Kidney tubule cell (primary cell): ENCODE measurements around the gene TRAF5.
"Not testable (repeated sequence)": the region's sequence is repeated elsewhere in the genome, so short reads cannot be mapped to it uniquely, and the experiment has no call there.

Experiments used
- DNase-seq: peaks from one replicate; pipeline ENCODE4 v3.0.0-alpha.2; 2018; ENCODE audit warnings: low spot score

Gene TRAF5

DNA sequence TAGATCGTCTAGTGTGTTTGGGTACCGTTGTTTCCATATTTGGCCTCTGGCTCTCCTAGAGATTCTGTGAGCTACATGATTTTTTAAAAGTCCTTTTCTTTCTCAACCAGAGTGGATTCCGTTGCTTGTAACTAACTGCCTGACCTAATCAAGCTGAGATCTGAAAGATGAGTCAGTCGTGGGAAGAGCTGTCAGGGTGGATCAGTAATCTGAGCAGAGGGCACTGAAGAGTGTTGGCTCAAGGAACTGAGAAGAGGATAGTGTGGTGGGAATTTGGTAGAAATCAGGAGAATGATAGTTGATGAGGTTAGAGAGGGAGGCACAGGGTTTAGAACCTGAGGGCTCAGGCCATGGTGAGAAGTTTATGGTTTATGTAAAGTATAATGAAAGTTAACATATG lies 52.2 kb downstream of the TRAF5 start:
- DNase-seq = peak; percentile 65

DNA sequence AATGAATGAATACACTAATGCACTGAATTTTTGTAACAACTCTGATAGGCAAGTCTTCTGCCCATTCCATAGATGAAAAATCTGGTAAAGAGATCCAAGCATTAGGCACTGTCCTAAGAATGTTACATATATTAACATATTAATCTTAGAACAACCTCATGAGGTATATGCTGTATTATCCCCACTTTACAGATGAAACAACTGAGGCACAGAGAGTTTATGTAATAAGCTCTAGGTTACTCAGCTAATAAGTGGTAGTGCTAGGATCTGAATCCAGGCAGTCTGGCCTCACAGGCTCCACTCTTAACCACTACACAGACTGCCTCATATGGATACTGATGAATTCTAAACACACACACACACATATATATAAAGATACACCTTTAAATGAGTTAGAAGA lies 52.8 kb downstream of the TRAF5 start:
- DNase-seq = no peak

DNA sequence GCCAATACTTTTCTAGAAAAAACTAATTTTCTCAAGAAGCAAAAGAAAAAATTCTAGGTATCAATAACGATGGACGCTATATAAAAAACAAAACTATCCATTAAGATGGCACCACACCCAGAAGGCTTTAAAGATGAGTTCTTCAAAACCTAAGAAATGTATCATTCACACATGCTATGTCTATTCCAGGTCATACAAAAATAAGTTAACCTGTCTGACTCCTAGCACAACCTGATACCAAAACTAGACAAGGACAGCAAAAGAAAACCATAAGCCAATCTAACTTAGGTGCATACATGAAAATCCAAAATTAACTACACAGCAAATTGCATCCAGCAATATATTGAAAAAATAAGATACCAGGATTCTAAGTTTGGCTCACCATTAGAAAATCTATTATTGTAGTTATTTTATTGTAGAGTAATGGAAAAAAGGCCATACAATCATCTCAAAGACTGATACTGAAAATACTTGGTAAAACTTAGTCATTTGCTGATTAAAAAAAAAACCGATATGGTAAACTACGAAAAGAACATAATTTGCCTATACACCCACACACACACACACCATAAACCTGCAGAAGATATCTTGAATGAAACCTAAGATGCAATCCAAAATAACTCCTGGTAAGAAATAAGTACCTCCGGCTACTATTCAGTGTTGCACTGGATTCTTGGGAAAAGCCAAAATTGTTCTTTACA lies 55.0 kb downstream of the TRAF5 start:
- no peak for DNase-seq

DNA sequence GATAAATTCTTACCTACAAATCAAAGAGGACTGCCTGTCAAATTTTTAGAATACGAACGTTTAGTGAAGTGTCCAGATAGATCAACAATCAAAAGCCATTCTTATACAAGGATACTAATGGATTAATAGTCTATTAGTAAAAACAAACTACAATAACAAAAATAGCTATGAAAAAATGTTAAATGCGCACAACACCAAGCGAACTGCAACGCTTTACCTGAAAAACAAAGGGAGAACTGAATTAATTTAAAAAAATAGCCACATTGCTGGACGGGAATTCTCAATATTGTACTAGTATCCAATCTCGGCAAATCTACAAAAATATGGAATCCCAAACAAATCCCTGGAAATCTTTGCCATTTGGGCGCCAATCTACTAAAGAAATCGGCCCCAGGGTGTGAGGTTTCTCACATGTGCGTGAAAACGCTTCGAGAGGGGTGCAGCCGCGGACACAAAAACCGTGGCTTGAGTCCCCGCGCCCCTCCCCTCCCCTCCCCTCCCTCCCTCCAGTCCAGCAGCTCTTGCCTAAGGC lies 55.6 kb downstream of the TRAF5 start:
- DNase-seq = no peak

DNA sequence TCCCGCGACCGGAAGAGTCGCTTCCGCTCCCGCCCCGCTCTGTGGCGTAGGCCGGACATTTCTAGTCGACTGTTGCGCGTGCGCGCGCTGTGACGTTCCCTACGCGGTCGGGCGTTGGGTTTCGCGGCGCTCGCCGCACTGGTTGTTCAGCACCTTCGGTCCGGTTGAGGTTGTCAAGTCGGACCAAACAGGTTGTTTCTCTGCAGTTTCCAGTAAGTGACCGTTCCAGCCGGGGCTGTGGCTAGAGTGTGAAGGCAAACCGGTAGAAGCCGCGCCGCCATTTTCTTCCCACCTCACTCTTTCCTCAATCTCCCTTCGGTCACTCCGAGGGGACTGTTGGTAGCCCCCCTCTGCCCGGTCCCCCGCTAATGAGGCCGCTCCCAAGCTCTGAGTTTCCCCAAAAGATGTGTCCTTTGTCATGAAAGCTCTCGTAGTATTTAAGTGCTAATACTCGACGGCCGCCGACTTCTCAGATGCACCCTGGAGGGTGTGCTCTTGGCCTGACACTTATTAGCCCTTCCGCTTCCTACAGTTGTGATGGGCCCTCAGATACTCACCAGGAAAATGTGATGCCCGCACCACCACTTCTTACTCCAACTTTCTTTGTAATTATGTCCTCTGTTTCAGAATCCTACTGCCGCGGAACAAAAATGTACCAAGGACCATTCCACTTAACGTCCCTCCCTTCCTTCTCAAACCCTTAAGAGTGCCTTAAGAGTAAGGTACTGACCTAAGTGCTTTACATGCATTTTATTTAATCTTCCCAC lies 56.3 kb downstream of the TRAF5 start:
- peak; percentile 92 for DNase-seq

DNA sequence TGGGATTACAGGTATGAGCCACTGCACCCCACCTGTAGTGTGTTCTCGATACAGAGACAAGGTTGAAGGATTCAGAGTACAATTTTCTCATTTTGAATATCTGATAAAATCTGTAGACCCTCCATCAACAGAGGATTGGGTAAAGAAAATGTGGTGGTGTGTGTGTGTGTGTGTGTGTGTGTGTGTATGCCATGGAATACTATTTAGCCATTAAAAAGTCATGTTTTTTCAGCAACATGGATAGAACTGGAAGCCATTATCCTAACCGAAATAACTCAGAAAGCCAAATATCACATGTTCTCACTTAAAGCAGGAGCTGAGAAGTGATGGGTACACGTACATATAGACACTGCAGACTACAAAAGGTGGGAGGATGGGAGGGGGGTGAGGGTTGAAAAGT lies 57.9 kb downstream of the TRAF5 start:
- no peak for DNase-seq

DNA sequence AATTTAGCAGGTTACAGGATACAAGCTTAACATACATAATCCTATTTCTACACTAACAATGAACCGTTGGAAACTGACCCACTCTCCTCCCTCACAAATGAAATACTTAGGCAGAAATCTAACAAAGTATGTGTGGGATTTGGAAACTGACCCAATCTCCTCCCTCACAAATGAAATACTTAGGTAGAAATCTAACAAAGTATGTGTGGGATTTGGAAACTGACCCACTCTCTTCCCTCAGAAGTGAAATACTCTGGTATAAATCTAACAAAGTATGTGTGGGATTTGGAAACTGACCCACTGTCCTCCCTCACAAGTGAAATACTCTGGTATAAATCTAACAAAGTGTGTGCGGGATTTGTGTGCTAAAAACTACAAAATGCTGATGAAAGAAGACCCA lies 60.3 kb downstream of the TRAF5 start:
- no peak for DNase-seq

DNA sequence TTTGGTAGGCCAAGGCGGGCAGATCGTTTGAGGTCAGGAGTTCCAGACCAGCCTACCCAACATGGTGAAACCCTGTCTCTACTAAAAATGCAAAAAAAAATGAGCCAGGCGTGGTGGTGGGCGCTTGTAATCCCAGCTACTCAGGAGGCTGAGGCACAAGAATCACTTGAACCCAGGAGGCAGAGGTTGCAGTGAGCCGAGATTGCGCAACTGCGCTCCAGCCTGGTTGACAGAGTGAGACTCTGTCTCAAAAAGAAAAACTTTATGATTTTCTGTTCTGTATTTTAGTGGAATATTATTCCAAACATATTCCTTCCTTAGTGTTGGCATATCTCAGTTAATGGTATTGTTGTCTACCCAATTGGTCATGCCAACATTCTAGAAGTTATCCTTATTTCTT lies 64.2 kb downstream of the TRAF5 start:
- not testable (repeated sequence) for DNase-seq

DNA sequence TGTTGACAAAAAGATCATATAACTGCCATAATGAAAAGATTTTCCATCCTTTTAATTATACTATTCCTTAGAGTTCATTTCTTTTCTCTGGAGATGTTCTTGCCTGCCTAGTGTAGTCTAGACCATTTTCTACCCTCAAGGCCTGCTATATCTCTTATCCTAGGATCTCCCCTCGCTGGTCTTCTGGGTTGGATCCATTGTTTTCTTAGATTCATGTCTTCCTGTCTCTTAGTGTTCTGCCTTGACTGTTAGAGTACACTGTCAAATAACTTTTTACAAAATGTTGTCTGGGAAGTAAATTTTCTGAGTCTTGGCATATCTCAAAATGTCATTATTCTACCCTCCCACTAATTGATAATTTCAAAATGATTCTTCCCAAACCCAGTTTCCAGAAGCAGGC lies 66.6 kb downstream of the TRAF5 start:
- no peak for DNase-seq

DNA sequence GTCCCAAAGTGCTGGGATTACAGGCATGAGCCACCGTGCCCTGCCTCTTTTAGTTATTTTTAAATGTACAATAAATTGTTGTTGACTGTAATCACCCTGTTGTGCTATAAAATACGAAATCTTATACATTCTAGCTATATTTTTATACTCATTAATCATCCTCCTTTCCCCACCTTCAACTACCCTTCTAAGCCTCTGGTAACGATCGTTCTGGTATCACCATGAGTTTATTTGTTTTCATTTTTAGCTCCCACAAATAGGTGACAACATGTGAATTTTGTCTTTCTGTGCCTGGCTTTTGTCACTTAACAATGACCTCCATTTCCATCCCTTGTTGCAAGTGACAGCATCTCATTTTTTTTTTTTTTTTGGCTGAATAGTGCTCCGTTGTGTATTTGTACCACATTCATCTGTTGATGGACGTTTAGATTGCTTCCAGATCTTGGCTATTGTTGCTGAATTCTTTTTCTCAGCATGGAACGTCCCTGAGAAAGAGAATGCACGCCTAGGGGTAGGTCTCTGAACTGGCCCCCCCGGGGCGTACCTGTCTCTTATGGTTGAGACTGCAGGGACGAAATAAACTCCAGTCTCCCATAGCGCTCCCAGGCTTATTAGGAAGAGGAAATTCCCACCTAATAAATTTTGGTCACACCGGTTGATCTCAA lies 71.8 kb downstream of the TRAF5 start:
- not testable (repeated sequence) for DNase-seq

DNA sequence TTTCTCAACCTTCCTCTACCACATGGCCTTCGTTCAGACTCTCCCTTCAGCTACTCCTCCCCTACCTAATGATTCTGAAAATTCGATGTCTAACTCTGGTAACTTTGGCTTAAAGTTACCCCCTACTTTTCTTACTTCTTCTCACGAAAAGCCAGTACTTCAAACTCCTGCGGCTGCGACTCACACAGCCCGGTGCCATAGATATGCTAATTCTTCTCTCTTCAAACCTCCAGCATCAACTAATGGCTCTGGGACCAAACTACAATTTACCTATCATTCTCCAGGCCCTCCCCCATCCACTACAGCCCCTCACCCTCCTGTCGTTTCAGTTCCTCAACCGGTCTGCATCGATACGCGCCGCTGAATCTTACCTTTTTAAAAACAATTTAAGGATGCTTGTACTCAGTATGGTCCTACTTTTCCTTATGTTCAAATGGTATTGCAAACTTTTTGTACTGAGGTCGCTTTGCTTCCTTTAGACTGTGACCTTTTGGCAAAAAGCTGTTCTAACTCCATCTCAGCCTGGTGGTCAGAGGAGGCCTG lies 73.3 kb downstream of the TRAF5 start:
- DNase-seq = not testable (repeated sequence)

DNA sequence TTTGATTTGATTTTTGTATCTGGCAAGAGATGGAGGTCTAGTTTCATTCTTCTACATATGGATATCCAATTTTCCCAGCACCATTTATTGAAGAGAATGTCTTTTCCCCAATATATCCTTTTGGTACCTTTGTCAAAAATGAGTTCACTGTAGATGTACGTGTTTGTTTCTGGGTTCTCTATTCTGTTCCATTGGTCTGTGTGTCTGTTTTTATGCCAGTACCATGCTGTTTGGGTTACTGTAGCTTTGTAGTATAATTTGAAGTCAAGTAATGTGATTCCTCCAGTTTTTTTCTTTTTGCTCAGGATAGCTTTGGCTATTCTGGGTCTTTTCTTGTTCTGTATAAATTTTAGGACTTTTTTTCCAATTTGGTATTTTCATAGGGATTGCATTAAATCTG lies 75.1 kb downstream of the TRAF5 start:
- not testable (repeated sequence) for DNase-seq

DNA sequence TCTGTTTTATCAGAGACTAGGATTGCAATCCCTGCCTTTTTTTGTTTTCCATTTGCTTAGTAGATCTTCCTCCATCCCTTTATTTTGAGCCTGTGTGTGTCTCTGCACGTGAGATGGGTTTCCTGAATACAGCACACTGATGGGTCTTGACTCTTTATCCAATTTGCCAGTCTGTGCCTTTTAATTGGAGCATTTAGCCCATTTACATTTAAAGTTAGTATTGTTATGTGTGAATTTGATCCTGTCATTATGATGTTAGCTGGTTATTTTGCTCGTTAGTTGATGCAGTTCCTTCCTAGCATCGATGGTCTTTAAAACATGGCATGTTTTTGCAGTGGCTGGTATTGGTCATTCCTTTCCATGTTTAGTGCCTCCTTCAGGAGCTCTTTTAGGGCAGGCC lies 79.5 kb downstream of the TRAF5 start:
- not testable (repeated sequence) for DNase-seq

DNA sequence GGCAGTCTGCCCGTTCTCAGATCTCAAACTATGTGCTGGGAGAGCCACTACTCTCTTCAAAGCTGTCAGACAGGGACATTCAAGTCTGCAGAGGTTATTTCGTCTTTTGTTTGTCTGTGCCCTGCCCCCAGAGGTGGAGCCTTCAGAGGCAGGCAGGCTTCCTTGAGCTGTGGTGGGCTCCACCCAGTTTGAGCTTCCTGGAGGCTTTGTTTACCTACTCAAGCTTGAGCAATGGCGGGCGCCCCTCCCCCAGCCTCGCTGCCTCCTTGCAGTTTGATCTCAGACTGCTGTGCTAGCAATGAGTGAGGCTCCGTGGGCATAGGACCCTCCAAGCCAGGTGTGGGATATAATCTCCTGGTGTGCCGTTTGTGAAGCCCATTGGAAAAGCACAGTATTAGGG lies 81.1 kb downstream of the TRAF5 start:
- DNase-seq = not testable (repeated sequence)

DNA sequence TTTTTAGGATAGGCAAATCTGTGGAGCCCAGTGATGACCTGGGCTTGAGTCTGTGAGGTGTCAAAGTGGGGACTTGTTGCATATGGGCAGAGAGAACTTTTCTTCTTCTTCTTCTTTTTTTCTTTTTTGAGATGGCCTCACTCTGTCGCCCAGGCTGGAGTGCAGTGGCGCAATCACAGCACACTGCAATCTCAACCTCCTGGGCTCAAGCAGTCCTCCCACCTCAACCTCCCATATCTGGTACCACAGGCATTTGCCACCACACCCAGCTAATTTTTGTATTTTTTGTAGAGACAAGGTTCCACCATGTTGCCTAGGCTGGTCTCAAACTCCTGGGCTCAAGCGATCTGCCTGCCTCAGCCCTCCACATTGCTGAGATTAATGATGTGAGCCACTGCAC lies 85.0 kb downstream of the TRAF5 start:
- DNase-seq = no peak

DNA sequence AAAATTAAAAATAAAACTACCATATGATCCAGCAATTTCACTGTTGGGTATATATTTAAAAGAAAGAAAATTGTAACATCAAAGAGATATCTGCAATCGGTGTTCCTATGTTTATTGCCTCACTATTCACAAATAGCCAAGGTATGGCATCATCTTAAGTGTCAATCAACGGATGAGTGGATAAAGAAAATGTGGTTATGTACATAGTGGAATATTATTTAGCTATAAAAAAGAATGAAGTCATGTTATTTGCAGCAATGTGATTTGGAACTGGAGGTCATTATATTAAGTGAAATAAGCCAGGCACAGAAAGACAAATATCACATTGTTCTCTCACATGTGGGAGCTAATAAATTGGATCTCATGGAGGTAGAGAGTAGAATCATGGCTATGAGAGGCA lies 89.1 kb downstream of the TRAF5 start:
- DNase-seq = no peak

DNA sequence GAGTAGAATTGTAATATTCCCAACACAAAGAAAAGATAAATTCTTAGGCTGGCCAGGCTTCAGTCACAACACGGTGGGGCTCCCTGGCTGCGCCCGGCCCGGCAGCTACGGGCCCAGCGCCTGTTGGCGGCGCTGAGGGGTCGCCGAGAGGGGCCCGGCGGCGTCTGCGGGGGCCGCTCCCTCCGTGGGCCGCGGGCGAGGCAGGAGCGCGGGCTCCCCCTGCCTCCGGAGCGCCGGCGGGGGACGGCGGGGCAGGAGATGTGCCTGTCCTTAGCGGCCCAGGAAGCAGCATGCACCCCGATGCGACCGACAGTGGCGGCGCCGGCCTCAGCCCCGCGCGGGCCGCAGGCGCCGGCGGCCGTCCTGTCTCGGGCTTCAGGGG lies 89.6 kb downstream of the TRAF5 start:
- peak; percentile 11 for DNase-seq

DNA sequence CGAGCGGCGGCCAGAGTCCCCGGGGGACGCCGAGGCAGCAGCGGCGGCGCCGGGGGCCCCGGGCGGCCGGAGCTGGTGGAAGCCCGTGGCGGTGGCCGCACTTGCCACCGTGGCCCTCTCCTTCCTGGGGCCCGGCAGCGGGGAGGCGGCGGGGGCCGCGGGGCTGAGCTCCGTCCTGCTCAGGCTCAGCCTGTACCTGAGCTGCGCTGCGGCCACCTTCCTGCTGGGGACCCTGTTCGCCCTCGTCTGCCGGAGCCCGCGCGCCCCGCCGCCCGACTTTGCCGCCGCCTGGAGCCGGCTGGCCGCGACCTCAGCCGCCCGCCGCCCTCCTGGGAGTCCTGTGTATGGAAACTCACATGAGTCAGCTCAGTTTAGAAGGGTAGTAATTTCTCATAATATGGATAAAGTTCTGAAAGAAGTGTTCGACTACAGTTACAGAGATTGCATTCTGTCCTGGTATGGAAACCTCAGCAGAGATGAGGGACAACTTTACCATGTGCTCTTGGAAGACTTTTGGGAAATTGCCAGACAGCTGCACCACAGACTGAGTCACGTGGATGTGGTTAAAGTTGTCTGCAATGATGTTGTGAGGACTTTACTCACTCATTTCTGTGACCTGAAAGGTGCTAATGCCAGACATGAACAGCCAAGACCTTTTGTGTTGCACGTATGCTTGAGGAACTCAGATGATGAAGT lies 90.1 kb downstream of the TRAF5 start:
- peak; percentile 74 for DNase-seq

DNA sequence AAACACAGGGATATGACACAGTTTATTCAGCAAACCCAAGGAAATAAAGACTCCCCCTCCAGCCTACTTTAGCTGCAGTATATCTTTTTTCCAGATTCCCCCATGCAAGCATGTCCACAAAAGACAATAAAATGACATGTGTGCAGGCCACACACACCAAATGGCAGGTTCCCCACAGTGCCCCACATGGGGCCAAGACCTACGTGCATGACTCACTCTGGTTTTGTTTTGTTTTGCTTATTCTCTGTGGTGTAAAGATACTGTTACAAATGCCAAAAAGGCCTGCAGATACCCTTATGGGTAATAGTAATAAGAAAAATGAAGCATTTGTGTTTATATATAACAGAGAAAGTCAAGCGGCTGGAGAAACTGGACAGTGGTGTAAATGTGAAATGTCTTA lies 93.8 kb downstream of the TRAF5 start:
- DNase-seq = no peak

DNA sequence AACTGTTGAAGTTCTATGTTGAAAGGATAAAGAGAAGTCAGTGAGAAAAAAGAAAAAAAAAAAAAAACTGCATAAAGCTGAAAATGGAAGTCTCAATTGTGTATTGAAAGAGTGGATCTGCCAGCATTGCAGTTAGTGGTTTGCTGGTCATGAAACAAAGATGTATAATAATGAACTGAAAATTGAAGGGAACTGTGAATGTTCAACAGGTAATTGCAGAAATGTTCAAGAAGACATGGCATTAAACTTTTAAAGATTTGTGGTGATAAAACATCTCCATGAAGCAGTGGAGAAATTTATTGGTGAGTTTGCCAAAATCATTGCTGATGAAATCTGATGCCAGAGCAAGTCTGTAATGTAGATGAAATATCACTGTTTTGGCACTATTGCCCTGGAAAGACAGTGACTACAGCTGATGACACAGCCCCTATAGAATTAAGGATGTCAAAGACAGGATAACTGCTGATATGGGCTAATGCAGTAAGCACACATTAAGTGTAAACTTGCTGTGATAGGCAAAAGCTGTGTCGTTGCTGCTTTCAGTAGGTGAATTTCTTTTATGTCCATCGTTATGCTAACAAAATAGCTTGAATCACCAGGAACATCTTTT lies 94.3 kb downstream of the TRAF5 start:
- no peak for DNase-seq

DNA sequence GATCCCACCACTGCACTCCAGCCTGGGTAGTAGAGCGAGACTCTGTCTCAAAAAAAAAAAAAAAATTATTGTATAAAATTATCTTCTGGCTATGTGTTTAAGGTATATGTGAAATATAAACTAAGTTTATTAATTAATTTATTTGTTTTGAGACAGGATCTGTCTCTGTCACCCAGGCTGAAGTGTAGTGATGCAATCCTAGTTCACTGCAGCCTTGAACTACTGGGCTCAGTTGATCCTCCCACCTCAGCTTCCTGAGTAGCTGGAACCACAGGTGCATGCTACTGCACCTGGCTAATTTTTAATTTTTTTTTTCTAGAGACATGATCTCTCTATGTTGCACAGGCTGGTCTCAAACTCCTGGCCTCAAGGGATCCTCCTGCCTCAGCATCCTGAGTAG lies 97.4 kb downstream of the TRAF5 start:
- DNase-seq = no peak
